Gastroesophageal sphincter (tissue), 3 donors: ENCODE measurements around the gene ECE2.

Experiments
- EP300 ChIP-seq: sonication (generic); formaldehyde crosslinking; IDR thresholded peaks from one replicate; pipeline ENCODE4 v1.6.1; 2017; ENCODE audit warnings: antibody characterized with exemption, mild to moderate bottlenecking
- POLR2A ChIP-seq, 2 donors: fragments of 450-650 bp; IDR thresholded peaks; one replicate each; pipeline ENCODE4 v1.6.1; 2017; ENCODE audit warnings: antibody characterized with exemption in 2 of 2, mild to moderate bottlenecking in 2 of 2, moderate library complexity in 1 of 2
- POLR2AphosphoS5 ChIP-seq: sonication (generic); formaldehyde crosslinking; IDR thresholded peaks from one replicate; pipeline ENCODE4 v1.6.1; 2017; ENCODE audit warnings: antibody characterized with exemption
- TF ChIP-seq, protein P1 (sequence below), 4 experiments: fragments of 200-600 bp in 2 of 4; fragments of 450-650 bp in 2 of 4; sonication (generic) in 1 of 4; IDR thresholded peaks; one replicate each; pipeline ENCODE4 v1.5.1; 2017 to 2019; ENCODE audit warnings: antibody characterized with exemption in 4 of 4, mild to moderate bottlenecking in 2 of 4, moderate library complexity in 2 of 4

DNA sequence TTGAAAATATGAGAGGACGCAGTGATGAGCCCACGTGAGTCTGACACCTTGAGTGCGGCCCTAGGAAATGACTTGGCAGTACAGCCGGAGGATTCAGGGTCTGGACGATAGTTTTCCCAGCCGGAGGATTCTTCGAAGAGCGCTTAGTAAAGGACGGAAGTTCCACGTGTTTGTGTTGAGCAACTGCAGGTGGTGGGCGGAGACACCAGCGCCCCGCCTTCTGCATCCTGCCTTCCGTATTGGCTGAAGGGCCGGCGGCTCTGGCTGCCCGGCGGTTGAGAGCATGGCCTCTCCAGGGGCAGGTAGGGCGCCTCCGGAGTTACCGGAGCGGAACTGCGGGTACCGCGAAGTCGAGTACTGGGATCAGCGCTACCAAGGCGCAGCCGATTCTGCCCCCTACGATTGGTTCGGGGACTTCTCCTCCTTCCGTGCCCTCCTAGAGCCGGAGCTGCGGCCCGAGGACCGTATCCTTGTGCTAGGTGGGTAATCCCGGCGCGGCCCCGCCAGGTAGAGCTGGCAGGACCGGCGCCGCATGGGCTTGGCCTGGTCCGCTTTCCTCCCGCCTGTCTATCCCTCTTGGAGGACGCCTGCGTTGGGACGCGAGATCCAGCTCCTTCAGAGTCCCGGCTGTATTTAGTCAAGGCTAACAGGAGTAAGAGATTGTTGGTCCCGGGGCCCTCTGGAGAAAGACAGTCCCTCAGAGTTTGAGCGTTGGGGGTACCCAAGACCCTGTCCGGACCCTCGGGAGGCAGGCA is 26.2 kb upstream of the ECE2 start, which contains the start of gene EEF1AKMT4:
- TF ChIP-seq, protein P1, sequence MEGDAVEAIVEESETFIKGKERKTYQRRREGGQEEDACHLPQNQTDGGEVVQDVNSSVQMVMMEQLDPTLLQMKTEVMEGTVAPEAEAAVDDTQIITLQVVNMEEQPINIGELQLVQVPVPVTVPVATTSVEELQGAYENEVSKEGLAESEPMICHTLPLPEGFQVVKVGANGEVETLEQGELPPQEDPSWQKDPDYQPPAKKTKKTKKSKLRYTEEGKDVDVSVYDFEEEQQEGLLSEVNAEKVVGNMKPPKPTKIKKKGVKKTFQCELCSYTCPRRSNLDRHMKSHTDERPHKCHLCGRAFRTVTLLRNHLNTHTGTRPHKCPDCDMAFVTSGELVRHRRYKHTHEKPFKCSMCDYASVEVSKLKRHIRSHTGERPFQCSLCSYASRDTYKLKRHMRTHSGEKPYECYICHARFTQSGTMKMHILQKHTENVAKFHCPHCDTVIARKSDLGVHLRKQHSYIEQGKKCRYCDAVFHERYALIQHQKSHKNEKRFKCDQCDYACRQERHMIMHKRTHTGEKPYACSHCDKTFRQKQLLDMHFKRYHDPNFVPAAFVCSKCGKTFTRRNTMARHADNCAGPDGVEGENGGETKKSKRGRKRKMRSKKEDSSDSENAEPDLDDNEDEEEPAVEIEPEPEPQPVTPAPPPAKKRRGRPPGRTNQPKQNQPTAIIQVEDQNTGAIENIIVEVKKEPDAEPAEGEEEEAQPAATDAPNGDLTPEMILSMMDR (IDR thresholded peaks at IDR 0.05), result peak in 3 of 4 experiments; percentile 56 to 72 (median 60)
- TF ChIP-seq POLR2A (IDR thresholded peaks at IDR 0.05) (no peak), EP300 (no peak), POLR2AphosphoS5 (peak; percentile 73)
